ENCODE results near the gene C2orf69. TPM values are rescaled to one million over a fixed set of nuclear protein-coding genes. Genes with fewer than 3 reads are reported as not detected.

Gene C2orf69
- total and polyA plus RNA-seq, 2 of the 13 experiments (the other 11 are each of a cell fraction or from before 2014, with no cell fraction given), result 4.8 to 19.3 TPM

GRCh38 chr2:199911877-199912161 lies 726 bp downstream of the C2orf69 start (continued):
- TF ChIP-seq HOXA9 (CRISPR knock-in tag; IDR thresholded peaks at IDR 0.05; ENCODE audit: borderline replicate concordance) (0 out of 2 replicates have a peak, but pooled peaks have one; percentile 8), SNAPC5 (CRISPR knock-in tag; IDR thresholded peaks at IDR 0.05; ENCODE audit: borderline replicate concordance) (no peak), HMG20B (CRISPR knock-in tag; conservative IDR thresholded peaks at IDR 0.05) (no peak), RBM22 (optimal IDR thresholded peaks at IDR 0.05; ENCODE audit: low read length) (no peak), ATM (IDR thresholded peaks at IDR 0.05; ENCODE audit: borderline replicate concordance) (no peak), PRDM15 (CRISPR knock-in tag; IDR thresholded peaks at IDR 0.05) (no peak), ZNF337 (CRISPR knock-in tag; IDR thresholded peaks at IDR 0.05; ENCODE audit: borderline replicate concordance, low read depth) (0 out of 2 replicates have a peak, but pooled peaks have one; percentile 14), HOMEZ (CRISPR knock-in tag; IDR thresholded peaks at IDR 0.05; ENCODE audit: low read depth) (no peak), SKIL (CRISPR knock-in tag; IDR thresholded peaks at IDR 0.05; ENCODE audit: borderline replicate concordance) (no peak), ZNF234 (CRISPR knock-in tag; conservative IDR thresholded peaks at IDR 0.05) (no peak), PCBP2 (optimal IDR thresholded peaks at IDR 0.05; ENCODE audit: low read depth, low read length, poor library complexity, severe bottlenecking) (no peak), BCLAF1 (IDR thresholded peaks at IDR 0.05) (no peak), ZNF33B (CRISPR knock-in tag; IDR thresholded peaks at IDR 0.05) (peak; percentile 44; the same call in 1 of the 2 replicates), ZNF552 (CRISPR knock-in tag; IDR thresholded peaks at IDR 0.05; ENCODE audit: borderline replicate concordance) (no peak), TFAP4 (IDR thresholded peaks at IDR 0.05; ENCODE audit: borderline replicate concordance, low read depth) (0 out of 2 replicates have a peak, but pooled peaks have one; percentile 4), TEAD3 (CRISPR knock-in tag; optimal IDR thresholded peaks at IDR 0.05; ENCODE audit: borderline replicate concordance) (no peak), SNAPC2 (CRISPR knock-in tag; IDR thresholded peaks at IDR 0.05) (no peak), SMAD9 (CRISPR knock-in tag; IDR thresholded peaks at IDR 0.05) (0 out of 2 replicates have a peak, but pooled peaks have one; percentile 45)

Measured in HepG2 (cell line).